HepG2 (cell line): ENCODE results near the gene TRIM28. TPM values are rescaled to one million over a fixed set of nuclear protein-coding genes. Genes with fewer than 3 reads are reported as not detected.

Experiments used
- BATF2 ChIP-seq: sonication (generic); formaldehyde crosslinking; IDR thresholded peaks from 2 replicates; pipeline ENCODE4 v1.8.0; 2022; ENCODE audit warnings: mild to moderate bottlenecking, missing genetic modification reagents, moderate library complexity
- CENPT ChIP-seq: sonication (generic); formaldehyde crosslinking; IDR thresholded peaks from 2 replicates; pipeline ENCODE4 v1.8.0; 2022; ENCODE audit warnings: low read depth, mild to moderate bottlenecking, moderate library complexity, missing genetic modification reagents
- KLF13 ChIP-seq: sonication (generic); formaldehyde crosslinking; IDR thresholded peaks from 2 replicates; pipeline ENCODE4 v1.4.0; 2020; ENCODE audit warnings: mild to moderate bottlenecking, missing genetic modification reagents
- MED8 ChIP-seq: sonication (generic); formaldehyde crosslinking; IDR thresholded peaks from 2 replicates; pipeline ENCODE4 v1.8.1; 2023; ENCODE audit warnings: mild to moderate bottlenecking, missing genetic modification reagents; ENCODE audit not compliant: insufficient replicate concordance
- MLLT10 ChIP-seq: sonication (generic); formaldehyde crosslinking; IDR thresholded peaks from 2 replicates; pipeline ENCODE4 v1.4.0; 2020; ENCODE audit warnings: missing genetic modification reagents
- MYPOP ChIP-seq: sonication (generic); formaldehyde crosslinking; IDR thresholded peaks from 2 replicates; pipeline ENCODE4 v1.8.1; 2023; ENCODE audit warnings: mild to moderate bottlenecking, moderate library complexity, missing genetic modification reagents
- NFRKB ChIP-seq: fragments of 450-650 bp; IDR thresholded peaks from 2 replicates; pipeline ENCODE4 v1.6.1; 2017
- NR2F1 ChIP-seq, 2 experiments: fragments of 450-650 bp in 1 of 2; formaldehyde crosslinking in 1 of 2; IDR thresholded peaks; 2 replicates each; pipeline versions ENCODE4 v1.5.0 to v1.6.1; 2016 to 2020; ENCODE audit warnings: mild to moderate bottlenecking in 1 of 2, missing compliant biosample characterization in 1 of 2, missing genetic modification reagents in 1 of 2, moderate library complexity in 1 of 2
- SALL2 ChIP-seq: sonication (generic); formaldehyde crosslinking; IDR thresholded peaks from 2 replicates; pipeline ENCODE4 v1.8.1; 2023; ENCODE audit warnings: mild to moderate bottlenecking, missing genetic modification reagents, inconsistent platforms
- TFAP4 ChIP-seq: sonication (generic); IDR thresholded peaks from 2 replicates; pipeline ENCODE4 v1.6.1; 2016; ENCODE audit warnings: low read depth, borderline replicate concordance
- ZBTB14 ChIP-seq: sonication (generic); formaldehyde crosslinking; IDR thresholded peaks from 2 replicates; pipeline ENCODE4 v1.4.0; 2020; ENCODE audit warnings: missing genetic modification reagents
- ZNF232 ChIP-seq: sonication (generic); formaldehyde crosslinking; IDR thresholded peaks from 2 replicates; pipeline ENCODE4 v1.4.0; 2020; ENCODE audit warnings: missing genetic modification reagents, borderline replicate concordance
- ZNF234 ChIP-seq: sonication (generic); formaldehyde crosslinking; conservative IDR thresholded peaks from 2 replicates; pipeline ENCODE4 v1.5.1; 2020; ENCODE audit warnings: mild to moderate bottlenecking, missing genetic modification reagents
- ZNF264 ChIP-seq: sonication (generic); formaldehyde crosslinking; IDR thresholded peaks from 2 replicates; pipeline ENCODE4 v1.4.0; 2020; ENCODE audit warnings: missing genetic modification reagents
- ZNF329 ChIP-seq: sonication (generic); formaldehyde crosslinking; IDR thresholded peaks from 2 replicates; pipeline ENCODE4 v1.9.0; 2021; ENCODE audit warnings: low read depth, mild to moderate bottlenecking, missing genetic modification reagents
- ZNF503 ChIP-seq: sonication (generic); formaldehyde crosslinking; IDR thresholded peaks from 2 replicates; pipeline ENCODE4 v1.4.0; 2020; ENCODE audit warnings: missing genetic modification reagents
- ZNF510 ChIP-seq: sonication (generic); formaldehyde crosslinking; IDR thresholded peaks from 2 replicates; pipeline ENCODE4 v1.4.0; 2020; ENCODE audit warnings: low read depth, mild to moderate bottlenecking, missing genetic modification reagents
- ZNF580 ChIP-seq: IDR thresholded peaks from 2 replicates; pipeline ENCODE4 v1.6.1; 2016; ENCODE audit warnings: low read depth, borderline replicate concordance
- ZNF770 ChIP-seq: sonication (generic); formaldehyde crosslinking; IDR thresholded peaks from 2 replicates; pipeline ENCODE4 v1.5.0; 2020; ENCODE audit warnings: mild to moderate bottlenecking, missing genetic modification reagents
- polyA plus RNA-seq, 8 experiments: library from polyadenylated mRNA; depleted of rRNA in 3 of 8; stranded (reverse) in 7 of 8; unstranded in 1 of 8; fragments of >200 nt; fragmentation: Illumina TruSeq in 4 of 8; extraction: Trizol in 4 of 8; gene quantifications; 2 replicates each; pipeline versions ENCODE4 v1.2.1 to v1.2.3, GENCODE V29; 2011 to 2016; ENCODE audit warnings: low read depth in 4 of 8, missing spikeins in 1 of 8, mixed read lengths in 1 of 8; ENCODE audit not compliant: insufficient read depth in 1 of 8
- total RNA-seq, 5 experiments: library from RNA; depleted of rRNA; stranded (reverse); fragments of >200 nt; fragmentation: Illumina TruSeq; extraction: Trizol; gene quantifications; 2 replicates each; pipeline ENCODE4 v1.2.3, GENCODE V29; 2016; ENCODE audit warnings: low read depth in 1 of 5
- TF ChIP-seq, protein P1 (sequence below): sonication (generic); formaldehyde crosslinking; IDR thresholded peaks from 2 replicates; pipeline ENCODE4 v1.4.0; 2020; ENCODE audit warnings: missing genetic modification reagents

TRIM28 gene
- total and polyA plus RNA-seq, 2 of the 13 experiments (the other 11 are each of a cell fraction or from before 2014, with no cell fraction given) = 361 to 439 TPM

GRCh38 chr19:58554494-58555368, 10.9 kb downstream of the TRIM28 start, which contains the start of gene CHMP2A (continued):
- no peak for TF ChIP-seq ZNF503 (CRISPR knock-in tag)
- TF ChIP-seq ZNF510 (CRISPR knock-in tag) = 0 out of 2 replicates have a peak, but pooled peaks have one; percentile 46
- TF ChIP-seq CENPT = no peak; the same call in 1 of the 2 replicates
- TF ChIP-seq BATF2 (CRISPR knock-in tag) = no peak
- TF ChIP-seq MED8 (CRISPR knock-in tag) = no peak
- TF ChIP-seq KLF13 (CRISPR knock-in tag) = no peak
- TF ChIP-seq, protein P1, sequence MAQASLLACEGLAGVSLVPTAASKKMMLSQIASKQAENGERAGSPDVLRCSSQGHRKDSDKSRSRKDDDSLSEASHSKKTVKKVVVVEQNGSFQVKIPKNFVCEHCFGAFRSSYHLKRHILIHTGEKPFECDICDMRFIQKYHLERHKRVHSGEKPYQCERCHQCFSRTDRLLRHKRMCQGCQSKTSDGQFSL (CRISPR knock-in tag) = no peak
- TF ChIP-seq MYPOP (CRISPR knock-in tag) = peak; percentile 37; the same call in 1 of the 2 replicates
- no peak for TF ChIP-seq NFRKB
- peak; percentile 46 for TF ChIP-seq ZBTB14
- no peak for TF ChIP-seq ZNF580 (CRISPR knock-in tag)
- TF ChIP-seq ZNF329 (CRISPR knock-in tag) = peak; percentile 38; the same call in 1 of the 2 replicates
- no peak for TF ChIP-seq MLLT10 (CRISPR knock-in tag)
- no peak for TF ChIP-seq NR2F1 (CRISPR knock-in tag; IDR thresholded peaks at IDR 0.05)
- no peak for TF ChIP-seq ZNF770 (CRISPR knock-in tag)
- TF ChIP-seq TFAP4 = no peak
- TF ChIP-seq ZNF232 (CRISPR knock-in tag) = no peak
- TF ChIP-seq SALL2 (CRISPR knock-in tag) = peak; percentile 57; the same call in 1 of the 2 replicates
- TF ChIP-seq ZNF264 = no peak
- no peak for TF ChIP-seq ZNF234 (CRISPR knock-in tag)
